ENCODE data around the gene APCDD1L. TPM values are rescaled to one million over a fixed set of nuclear protein-coding genes. Genes with fewer than 3 reads are reported as not detected.

APCDD1L gene
- total and polyA plus RNA-seq, 11 donors = 0.24 to 1.1 (median 0.60) TPM; not detected in 2

DNA sequence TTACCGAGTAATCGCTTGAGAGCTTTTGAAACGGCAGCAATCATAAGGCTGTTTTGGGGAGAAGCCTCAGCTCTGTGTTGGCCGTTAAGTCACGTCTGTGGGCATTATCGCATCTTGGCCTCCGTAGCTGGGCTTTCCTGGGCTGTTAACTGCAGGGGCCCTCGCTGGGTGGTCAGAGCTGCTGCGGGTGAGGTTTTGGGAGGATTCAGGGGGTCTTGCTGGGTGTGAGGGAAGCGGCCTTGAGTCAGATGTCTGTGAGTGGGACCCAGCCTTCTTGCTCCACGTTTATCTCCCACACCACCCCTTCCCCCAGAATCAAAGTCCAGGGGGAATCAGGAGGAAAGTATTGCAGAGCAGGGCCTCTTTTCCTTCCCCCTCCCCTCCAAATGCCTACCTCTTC, 3.2 kb upstream of the APCDD1L start:
- WGBS, 4 donors = 43 to 62% (median 53%) methylated on average over 11 of the region's 11 CpGs
- Histone ChIP-seq H3K4me3 (no peak overlapping the region), H3K4me1 (peaks cover 0 to 9% (median 0%) of the 10 kb centered on the region in 12 donors), H3K27ac (no peak overlapping the region), H3K9me3 (no peaks in the 10 kb centered on the region), H3K36me3 (no peaks in the 10 kb centered on the region), H3K27me3 (peaks cover 12 to 29% (median 21%) of the 10 kb centered on the region in 9 donors)
- no peak for TF ChIP-seq POLR2A (IDR thresholded peaks at IDR 0.05)
- TF ChIP-seq, protein P1, sequence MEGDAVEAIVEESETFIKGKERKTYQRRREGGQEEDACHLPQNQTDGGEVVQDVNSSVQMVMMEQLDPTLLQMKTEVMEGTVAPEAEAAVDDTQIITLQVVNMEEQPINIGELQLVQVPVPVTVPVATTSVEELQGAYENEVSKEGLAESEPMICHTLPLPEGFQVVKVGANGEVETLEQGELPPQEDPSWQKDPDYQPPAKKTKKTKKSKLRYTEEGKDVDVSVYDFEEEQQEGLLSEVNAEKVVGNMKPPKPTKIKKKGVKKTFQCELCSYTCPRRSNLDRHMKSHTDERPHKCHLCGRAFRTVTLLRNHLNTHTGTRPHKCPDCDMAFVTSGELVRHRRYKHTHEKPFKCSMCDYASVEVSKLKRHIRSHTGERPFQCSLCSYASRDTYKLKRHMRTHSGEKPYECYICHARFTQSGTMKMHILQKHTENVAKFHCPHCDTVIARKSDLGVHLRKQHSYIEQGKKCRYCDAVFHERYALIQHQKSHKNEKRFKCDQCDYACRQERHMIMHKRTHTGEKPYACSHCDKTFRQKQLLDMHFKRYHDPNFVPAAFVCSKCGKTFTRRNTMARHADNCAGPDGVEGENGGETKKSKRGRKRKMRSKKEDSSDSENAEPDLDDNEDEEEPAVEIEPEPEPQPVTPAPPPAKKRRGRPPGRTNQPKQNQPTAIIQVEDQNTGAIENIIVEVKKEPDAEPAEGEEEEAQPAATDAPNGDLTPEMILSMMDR (IDR thresholded peaks at IDR 0.05) = no peak
- intact Hi-C loops (cut with DNase I) = no loop called here
- DNase-seq = no peak
- ATAC-seq = no peak

DNA sequence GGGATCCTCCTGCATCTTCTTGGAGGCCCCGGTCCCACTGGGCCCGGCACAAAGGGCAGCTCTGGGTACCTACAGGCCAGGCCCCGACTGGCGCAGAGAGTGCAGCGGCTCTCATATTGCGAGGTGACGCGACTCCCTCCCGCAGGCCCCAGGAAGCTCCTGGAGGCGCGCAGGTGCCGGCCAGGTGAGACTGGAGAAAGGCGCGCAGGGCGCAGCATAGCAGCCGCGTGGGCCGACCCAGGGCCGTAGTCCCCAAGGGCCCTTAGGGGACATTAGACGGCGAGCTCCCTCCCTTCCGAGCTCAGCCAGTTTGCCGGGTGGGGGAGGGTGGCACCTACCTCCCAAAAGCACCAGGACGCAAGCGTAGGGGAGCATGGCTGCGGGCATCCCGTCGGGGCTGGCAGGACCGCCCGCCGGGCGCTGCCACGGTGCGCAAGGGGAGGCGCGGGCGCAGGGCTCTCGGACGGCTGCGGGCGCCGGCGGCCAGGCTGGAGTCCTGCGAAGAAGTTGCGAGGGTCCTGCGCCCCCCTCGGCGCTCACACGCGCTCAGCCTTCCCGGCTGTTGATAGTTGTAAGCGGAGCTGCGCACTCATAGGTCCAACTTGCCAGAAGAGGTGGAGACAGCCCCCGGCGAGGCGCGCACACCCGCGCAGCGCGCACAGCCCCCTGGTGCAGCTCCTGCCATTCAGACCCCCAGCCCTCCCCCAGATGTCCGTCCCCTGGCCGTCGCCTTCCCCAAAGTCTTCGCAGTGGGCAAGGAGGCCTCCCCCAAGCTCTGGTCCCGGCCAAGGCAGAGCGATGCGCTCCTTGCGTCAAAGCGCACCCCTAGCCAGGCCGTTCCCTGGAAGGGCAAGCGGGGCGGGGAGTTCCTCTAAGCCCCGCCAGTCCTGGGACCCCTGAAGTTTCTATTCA, 622 bp downstream of the APCDD1L start:
- Histone ChIP-seq H3K9me3 (no peaks in the 10 kb centered on the region), H3K4me3 (peak overlapping the region in 11 of 12 donors; percentile 2 to 54 (median 37)), H3K4me1 (peaks cover 0 to 10% (median 0%) of the 10 kb centered on the region in 12 donors), H3K27ac (no peak overlapping the region), H3K36me3 (no peaks in the 10 kb centered on the region), H3K27me3 (peaks cover 12 to 46% (median 33%) of the 10 kb centered on the region in 9 donors)
- peak in 1 of 4 donors; percentile 48 for ATAC-seq
- TF ChIP-seq, protein P1 (IDR thresholded peaks at IDR 0.05) = no peak
- no peak for TF ChIP-seq POLR2A (IDR thresholded peaks at IDR 0.05)
- DNase-seq = no peak
- intact Hi-C loops (cut with DNase I) = no loop called here
- WGBS, 4 donors = 2 to 6% (median 3%) methylated on average over 19 to 74 of the region's 74 CpGs

DNA sequence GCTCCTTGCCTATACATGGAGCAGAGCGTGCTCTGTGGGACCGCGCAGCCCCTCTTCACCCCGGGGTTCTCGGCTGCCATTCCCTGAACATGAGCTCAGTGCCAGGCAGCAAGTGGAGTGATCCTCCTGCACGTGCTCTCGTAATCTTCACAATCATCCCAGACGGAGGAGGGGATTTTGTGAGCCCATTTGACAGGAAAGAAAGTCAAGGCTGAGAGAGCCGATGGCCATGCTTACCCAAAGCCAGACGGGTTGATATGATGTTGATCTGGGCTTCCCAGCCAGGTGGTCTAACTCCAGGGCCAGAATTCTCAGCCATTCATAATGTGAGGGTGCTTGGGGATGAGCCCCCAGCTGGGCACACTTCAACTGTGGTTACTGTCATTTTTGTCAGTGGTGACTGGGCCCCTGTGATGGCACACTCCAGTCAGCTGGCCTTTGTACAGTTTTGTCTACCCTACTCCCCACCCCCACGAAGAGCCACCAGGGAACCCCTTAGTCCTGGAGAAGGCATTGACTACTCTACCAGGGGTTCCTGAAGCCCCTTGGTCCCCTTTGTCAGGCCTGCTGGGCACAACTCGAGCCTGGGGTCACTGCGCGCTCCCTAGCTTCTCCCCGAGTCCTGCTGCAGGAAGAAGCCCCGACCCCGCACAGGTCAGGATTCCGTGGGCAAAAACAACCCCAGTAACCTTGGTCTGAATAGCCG, 1.5 kb downstream of the APCDD1L start:
- H3K27me3 ChIP-seq = peaks cover 12 to 46% (median 33%) of the 10 kb centered on the region in 9 donors
- intact Hi-C loops (cut with DNase I) = no loop called here
- H3K4me1 ChIP-seq = peaks cover 0 to 10% (median 0%) of the 10 kb centered on the region in 12 donors
- no peak for DNase-seq
- 55 to 58% (median 56%) methylated on average over 19 of the region's 19 CpGs for WGBS, 4 donors
- peak overlapping the region in 7 of 12 donors; percentile 2 to 54 (median 37) for H3K4me3 ChIP-seq
- no peak for TF ChIP-seq POLR2A (IDR thresholded peaks at IDR 0.05)
- TF ChIP-seq, protein P1 (IDR thresholded peaks at IDR 0.05) = no peak
- no peaks in the 10 kb centered on the region for H3K36me3 ChIP-seq
- H3K9me3 ChIP-seq = no peaks in the 10 kb centered on the region
- no peak overlapping the region for H3K27ac ChIP-seq
- no peak for ATAC-seq

All from heart left ventricle (tissue), 16 donors.